PC-9 (cell line): Measurements from ENCODE around the gene GTPBP3.

ENCODE experiments used
- CTCF ChIP-seq: fragments of 200-600 bp; sonication (generic); conservative IDR thresholded peaks from 2 replicates; pipeline ENCODE4 v1.6.1; 2017; ENCODE audit warnings: mixed run types, antibody characterized with exemption, mild to moderate bottlenecking, moderate library complexity
- EZH2 ChIP-seq: fragments of 200-600 bp; sonication (generic); IDR thresholded peaks from 2 replicates; pipeline ENCODE4 v1.8.0; 2017; ENCODE audit warnings: antibody characterized with exemption, low read depth

GRCh38 chr19:17332677-17333581 is 4.4 kb upstream of the GTPBP3 start:
- TF ChIP-seq CTCF (no peak), EZH2 (no peak)
